K562 (cell line): ENCODE results near the gene COX6B1. TPM values are rescaled to one million over a fixed set of nuclear protein-coding genes. Genes with fewer than 3 reads are reported as not detected.

ENCODE experiments used
- HMG20A ChIP-seq: fragments of 450-650 bp; formaldehyde crosslinking; conservative IDR thresholded peaks from 2 replicates; pipeline ENCODE4 v1.4.0; 2020; ENCODE audit warnings: mild to moderate bottlenecking, mixed read lengths
- PBX2 ChIP-seq, 2 experiments: IDR thresholded peaks in 1 of 2; conservative IDR thresholded peaks in 1 of 2; 2 replicates each; pipeline ENCODE4 v1.6.1; 2016; ENCODE audit warnings: low read depth in 2 of 2, mild to moderate bottlenecking in 1 of 2, missing compliant biosample characterization in 1 of 2, missing genetic modification characterization in 1 of 2, moderate library complexity in 1 of 2
- PCBP1 ChIP-seq: fragments of 200-400 bp; formaldehyde crosslinking; IDR thresholded peaks from 2 replicates; pipeline ENCODE4 v1.6.1; 2018; ENCODE audit warnings: mild to moderate bottlenecking, low read depth, low read length; ENCODE audit not compliant: poor library complexity, severe bottlenecking
- PCBP2 ChIP-seq: fragments of 200-400 bp; formaldehyde crosslinking; IDR thresholded peaks from 2 replicates; pipeline ENCODE4 v1.6.1; 2018; ENCODE audit warnings: low read length, low read depth, mild to moderate bottlenecking, moderate library complexity; ENCODE audit not compliant: poor library complexity, severe bottlenecking
- ZNF785 ChIP-seq: fragments of 250-450 bp; sonication (Bioruptor Pico); IDR thresholded peaks from 2 replicates; pipeline ENCODE4 v1.4.0; 2020; ENCODE audit warnings: mild to moderate bottlenecking
- polyA plus RNA-seq, 8 experiments: library from polyadenylated mRNA; depleted of rRNA in 4 of 8; stranded (reverse) in 5 of 8; unstranded in 3 of 8; fragments of >200 nt; fragmentation: Nextera tagmentation in 2 of 8; fragmentation: Illumina TruSeq in 1 of 8; extraction: Ambion mirVana in 2 of 8; extraction: Trizol in 1 of 8; gene quantifications; 2 replicates each; pipeline versions ENCODE4 v1.2.1 to v1.2.3, GENCODE V29; 2011 to 2014; ENCODE audit warnings: inconsistent platforms in 1 of 8, missing spikeins in 1 of 8
- total RNA-seq, 7 experiments: library from RNA; depleted of rRNA in 6 of 7; stranded (reverse); fragments of >200 nt in 6 of 7; fragmentation: Illumina TruSeq in 2 of 7; extraction: Trizol in 2 of 7; gene quantifications; 2 replicates each; pipeline versions ENCODE4 v1.2.1 to v1.2.3, GENCODE V29; 2011 to 2021; ENCODE audit warnings: low replicate concordance in 1 of 7
- TF ChIP-seq, protein P1 (sequence below): IDR thresholded peaks from 3 replicates; pipeline ENCODE4 v1.6.1; 2011; ENCODE audit warnings: borderline replicate concordance, mild to moderate bottlenecking, moderate library complexity; ENCODE audit not compliant: insufficient read length; ENCODE audit errors: extremely low read depth

The COX6B1 gene
- total and polyA plus RNA-seq, 9 of the 15 experiments (the other 6 are each of a cell fraction or from before 2014, with no cell fraction given) = 777 to 2,393 (median 1,219) TPM

- TF ChIP-seq PBX2 (CRISPR knock-in tag; IDR thresholded peaks at IDR 0.05; ENCODE audit: low read depth) (no peak), PBX2 (tag; conservative IDR thresholded peaks at IDR 0.05; ENCODE audit: low read depth) (no peak), ZNF785 (no peak), PCBP2 (no peak), HMG20A (CRISPR knock-in tag) (no peak), PCBP1 (no peak)
- TF ChIP-seq, protein P1, sequence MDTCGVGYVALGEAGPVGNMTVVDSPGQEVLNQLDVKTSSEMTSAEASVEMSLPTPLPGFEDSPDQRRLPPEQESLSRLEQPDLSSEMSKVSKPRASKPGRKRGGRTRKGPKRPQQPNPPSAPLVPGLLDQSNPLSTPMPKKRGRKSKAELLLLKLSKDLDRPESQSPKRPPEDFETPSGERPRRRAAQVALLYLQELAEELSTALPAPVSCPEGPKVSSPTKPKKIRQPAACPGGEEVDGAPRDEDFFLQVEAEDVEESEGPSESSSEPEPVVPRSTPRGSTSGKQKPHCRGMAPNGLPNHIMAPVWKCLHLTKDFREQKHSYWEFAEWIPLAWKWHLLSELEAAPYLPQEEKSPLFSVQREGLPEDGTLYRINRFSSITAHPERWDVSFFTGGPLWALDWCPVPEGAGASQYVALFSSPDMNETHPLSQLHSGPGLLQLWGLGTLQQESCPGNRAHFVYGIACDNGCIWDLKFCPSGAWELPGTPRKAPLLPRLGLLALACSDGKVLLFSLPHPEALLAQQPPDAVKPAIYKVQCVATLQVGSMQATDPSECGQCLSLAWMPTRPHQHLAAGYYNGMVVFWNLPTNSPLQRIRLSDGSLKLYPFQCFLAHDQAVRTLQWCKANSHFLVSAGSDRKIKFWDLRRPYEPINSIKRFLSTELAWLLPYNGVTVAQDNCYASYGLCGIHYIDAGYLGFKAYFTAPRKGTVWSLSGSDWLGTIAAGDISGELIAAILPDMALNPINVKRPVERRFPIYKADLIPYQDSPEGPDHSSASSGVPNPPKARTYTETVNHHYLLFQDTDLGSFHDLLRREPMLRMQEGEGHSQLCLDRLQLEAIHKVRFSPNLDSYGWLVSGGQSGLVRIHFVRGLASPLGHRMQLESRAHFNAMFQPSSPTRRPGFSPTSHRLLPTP = no peak
Measured at GRCh38 chr19:35650581-35650980, 2.5 kb downstream of the COX6B1 start (continued).
